HG02840 (cell line): ENCODE results near the gene SRP68.
"Not testable (repeated sequence)": the region's sequence is repeated elsewhere in the genome, so short reads cannot be mapped to it uniquely, and the experiment has no call there.

Experiments
- ATAC-seq: cut with Tn5 transposase; IDR thresholded peaks from one replicate; pipeline ENCODE4 v1.9.1; 2021; ENCODE audit warnings: mild to moderate bottlenecking, moderate library complexity, moderate number of reproducible peaks; ENCODE audit not compliant: unreplicated experiment, low FRiP score

SRP68 gene

DNA sequence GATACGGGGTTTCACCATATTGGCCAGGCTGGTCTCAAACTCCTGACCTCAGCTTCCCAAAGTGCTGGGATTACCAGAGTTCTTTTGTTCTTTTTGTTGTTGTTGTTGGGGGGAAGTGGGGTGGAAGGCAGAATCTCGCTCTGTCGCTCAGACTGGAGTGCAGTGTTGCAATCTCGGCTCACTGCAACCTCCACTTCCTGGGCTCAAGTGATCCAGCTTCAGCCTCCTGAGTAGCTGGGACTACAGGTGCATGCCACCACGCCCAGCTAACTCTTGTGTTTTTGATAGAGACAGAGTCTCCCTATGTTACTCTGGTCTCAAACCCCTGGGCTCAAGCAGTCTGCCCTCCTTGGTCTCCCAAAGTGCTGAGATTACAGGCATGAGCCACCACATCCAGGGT, 6.1 kb upstream of the SRP68 start:
- not testable (repeated sequence) for ATAC-seq

DNA sequence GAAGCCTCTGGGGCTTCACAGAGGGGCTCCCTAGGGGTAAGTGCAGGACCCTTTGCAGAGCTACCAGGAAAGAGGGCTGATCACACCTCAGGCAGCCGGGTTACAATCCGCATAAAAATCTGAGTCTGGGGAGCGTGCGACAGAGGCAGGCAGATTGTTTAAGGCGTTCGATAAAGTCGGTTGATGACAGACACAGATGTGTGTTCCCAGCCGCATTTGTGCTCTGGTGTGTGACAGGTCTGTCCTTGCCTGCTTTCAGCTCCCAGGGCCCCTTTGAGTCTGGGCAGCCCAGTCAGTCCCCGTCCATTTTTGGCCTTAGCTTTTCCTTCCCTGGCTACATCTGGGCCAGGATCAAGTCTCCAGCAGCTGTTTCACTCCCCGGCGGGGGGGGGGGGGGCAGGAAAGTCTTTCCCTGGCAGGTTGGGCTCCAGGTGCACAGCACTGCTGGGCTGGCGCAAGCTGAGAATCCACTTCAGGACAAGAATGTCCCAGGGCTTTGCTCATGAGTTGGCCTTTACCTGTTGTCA, 5.3 kb upstream of the SRP68 start:
- no peak for ATAC-seq

DNA sequence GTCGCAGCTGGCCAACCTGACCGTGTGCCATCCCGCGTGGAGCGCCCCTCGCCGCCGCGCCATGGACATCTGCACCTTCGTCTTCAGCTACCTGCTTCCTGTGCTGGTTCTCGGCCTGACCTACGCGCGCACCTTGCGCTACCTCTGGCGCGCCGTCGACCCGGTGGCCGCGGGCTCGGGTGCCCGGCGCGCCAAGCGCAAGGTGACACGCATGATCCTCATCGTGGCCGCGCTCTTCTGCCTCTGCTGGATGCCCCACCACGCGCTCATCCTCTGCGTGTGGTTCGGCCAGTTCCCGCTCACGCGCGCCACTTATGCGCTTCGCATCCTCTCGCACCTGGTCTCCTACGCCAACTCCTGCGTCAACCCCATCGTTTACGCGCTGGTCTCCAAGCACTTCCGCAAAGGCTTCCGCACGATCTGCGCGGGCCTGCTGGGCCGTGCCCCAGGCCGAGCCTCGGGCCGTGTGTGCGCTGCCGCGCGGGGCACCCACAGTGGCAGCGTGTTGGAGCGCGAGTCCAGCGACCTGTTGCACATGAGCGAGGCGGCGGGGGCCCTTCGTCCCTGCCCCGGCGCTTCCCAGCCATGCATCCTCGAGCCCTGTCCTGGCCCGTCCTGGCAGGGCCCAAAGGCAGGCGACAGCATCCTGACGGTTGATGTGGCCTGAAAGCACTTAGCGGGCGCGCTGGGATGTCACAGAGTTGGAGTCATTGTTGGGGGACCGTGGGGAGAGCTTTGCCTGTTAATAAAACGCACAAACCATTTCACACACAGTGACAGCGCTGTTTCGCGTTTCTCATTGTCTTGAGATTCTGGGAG, 4.7 kb upstream of the SRP68 start:
- ATAC-seq, result no peak

DNA sequence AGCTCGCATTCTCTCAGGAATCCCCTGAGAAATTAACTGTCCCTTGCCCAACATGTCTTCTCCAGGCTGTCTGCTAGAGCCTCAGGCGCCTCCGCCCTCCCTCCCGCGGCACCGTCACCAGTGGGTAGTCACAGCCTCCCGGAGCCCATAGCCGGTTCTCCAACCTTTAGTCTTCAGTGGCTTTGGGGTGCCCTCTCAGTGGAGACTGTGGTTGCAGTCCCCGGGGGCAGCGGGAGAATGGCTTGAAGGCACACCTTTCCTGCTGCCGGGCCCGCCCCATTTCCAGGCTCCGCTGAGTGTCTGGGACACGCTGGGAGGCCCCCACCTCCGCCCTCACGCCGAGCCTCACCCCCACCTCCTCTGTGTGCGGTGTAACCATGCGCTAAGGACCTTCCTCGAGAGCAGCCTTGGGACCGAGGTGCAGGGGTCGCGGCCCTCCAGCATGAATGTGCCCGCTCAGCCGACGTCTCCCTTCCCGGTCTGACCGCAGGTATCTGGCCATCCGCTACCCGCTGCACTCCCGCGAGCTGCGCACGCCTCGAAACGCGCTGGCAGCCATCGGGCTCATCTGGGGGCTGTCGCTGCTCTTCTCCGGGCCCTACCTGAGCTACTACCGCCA, 3.9 kb upstream of the SRP68 start:
- ATAC-seq, result no peak

DNA sequence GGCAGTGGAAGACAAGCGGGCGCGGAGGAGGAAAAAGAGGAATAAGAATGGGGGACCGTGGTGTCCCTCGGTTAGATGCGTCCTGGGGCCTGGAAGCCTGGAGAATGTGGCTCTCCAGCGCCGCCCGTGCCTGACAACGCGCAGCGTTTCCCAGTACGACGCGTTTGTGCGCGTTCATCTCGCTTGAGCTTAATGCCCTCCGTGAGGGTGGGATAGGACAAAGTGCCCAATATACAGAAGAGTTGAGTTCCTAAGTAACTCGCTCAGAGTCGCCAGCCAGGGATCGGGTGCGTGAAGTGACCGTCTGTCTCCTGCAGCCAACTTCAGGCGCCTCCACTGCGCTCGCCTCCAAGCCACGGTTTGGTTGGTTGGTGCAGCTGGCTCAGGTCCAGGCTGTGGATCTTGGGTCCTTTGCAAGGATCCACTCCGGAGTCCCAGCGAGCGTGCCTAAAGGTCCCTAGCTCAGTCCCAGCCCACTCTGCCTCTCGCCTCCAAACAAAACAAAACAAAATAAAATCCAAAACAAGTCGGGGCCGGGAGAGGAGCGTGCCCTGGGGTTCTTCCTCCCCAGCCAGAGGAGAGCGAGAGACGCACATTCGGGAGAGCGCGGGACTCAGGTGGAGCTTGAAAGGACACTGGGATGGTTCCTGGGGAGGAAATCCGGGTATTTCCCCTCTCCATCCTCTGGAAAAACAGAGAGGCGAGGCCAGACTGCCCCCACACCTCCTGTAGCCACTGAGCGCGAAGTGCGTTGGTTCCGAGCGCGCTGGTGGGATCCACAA, 3.2 kb upstream of the SRP68 start:
- ATAC-seq, result no peak

DNA sequence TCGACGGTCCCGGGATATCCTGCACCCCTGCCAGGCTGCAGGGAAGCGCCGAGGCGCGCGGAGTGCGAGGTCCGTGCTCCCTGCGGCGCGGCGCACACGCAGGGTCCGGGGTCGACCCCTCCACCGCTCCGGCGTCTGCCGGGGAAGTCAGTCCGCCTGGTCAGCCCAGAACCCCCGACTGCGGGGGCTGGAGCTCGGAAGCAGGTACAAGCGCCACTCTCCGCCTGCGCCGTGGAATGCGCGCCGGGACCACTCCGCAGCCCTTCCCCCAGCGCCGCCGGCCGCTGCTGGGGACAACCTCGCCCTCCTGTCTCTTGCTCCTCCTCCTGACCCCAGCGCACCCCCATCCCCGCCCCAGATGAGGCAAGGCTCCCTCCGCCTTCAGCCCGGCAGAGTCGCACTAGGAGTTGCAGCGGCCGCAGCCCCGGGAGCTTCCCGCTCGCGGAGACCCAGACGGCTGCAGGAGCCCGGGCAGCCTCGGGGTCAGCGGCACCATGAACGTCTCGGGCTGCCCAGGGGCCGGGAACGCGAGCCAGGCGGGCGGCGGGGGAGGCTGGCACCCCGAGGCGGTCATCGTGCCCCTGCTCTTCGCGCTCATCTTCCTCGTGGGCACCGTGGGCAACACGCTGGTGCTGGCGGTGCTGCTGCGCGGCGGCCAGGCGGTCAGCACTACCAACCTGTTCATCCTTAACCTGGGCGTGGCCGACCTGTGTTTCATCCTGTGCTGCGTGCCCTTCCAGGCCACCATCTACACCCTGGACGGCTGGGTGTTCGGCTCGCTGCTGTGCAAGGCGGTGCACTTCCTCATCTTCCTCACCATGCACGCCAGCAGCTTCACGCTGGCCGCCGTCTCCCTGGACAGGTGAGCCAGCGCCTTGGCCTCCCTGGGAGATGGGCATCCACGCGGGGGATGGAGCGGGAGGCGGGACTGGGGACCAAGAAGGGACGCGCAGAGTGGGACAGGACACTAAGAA, 2.4 kb upstream of the SRP68 start, which contains the start of gene GALR2:
Gene GALR2 (plus strand): TSS at position 392 of the 974 bp plus-strand sequence. CDS start 103 bp downstream, at position 495.
- ATAC-seq, result no peak

DNA sequence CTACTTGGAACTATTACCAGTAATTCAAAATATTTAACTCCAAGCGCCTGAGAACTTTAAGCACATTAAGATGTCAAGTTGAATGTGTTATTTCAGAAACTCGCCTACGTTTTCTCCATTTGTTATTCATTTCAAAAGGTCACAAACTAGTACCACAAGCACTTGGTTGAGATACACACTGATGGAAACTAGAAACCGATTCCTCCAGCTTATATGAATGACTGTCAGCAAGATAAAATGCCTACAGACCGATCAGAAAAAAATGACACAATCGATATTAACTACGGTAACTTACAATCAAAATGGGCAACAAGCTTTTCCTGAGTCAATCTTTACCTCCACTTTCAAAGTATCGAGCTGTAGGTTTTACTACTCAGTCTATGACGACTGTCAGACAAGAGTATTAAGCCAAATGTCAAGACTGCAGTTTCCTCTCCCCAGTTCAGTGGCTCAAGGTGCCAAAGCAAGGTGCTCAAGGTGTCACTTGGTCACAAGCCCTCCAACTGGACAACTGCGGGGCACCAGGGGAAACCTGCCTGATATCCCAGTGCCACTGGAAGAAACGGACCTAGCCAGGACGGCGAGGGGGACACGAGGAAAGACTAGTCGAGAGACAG, 678 bp downstream of the SRP68 start:
- no peak for ATAC-seq

DNA sequence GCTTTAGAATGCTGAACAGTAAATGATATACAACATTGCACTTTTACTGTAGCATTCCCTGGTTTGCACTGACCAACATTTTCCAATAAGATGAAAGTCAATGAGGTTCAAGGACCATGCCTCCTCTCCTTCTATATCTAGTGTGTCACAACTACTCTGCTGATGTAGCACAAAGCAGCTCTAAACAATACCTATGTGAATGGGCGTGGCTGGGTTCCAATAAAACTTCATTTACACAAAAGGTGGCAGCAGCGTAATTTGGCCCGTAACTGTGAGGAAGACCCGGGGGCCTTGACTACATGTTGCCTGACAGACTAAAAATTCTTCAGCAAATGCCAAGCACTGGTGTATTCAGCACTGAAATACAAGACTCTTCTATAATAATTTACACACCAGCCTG, 6.5 kb downstream of the SRP68 start:
- ATAC-seq, result no peak

DNA sequence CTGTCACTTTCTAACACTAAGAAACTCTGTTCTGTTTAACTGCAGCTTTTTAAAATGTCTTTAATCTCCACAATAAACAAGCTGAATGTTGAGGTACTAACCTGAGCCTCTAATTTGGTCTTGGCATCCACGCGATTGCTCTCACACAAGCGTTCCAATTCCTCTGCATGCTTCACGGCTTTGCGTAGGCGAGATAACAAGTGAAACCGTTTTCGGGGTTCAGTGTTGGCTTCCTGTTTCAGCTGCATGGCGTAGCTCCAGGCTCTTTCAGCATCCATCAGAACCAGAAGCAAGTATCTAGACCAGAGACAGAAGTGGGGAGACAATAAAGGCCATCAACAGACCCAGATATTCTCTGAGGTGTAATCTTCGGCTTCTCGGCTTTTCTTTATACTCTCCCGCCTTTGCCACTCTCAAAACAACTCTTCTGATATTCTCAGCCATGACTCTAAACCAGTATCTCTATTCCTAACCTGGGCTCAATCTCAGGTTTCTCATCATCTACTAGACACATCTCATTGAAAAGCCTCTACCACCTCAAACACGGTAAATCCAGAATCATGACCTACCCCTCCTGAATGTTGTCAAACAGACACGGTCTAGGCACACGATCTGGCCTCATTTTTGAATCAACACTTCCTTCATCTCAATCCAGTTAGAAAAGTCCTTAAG, 8.3 kb downstream of the SRP68 start:
- ATAC-seq, result no peak

DNA sequence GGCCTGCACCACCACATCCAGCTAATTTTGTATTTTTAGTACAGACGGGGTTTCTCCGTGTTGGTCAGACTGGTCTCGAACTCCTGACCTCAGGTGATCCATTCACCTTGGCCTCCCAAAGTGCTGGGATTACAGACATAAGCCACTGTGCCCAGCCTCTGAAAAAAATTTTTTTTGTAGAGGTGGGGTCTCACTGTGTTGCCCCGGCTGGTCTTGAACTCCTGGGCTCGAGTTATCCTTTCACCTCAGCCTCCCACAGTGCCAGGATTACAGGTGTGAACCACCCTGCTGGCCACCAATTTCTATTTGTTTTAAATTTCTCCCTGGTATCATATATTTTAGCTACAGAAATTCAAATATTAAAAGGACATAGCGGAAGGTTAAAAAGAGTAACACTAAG, 14.1 kb downstream of the SRP68 start:
- ATAC-seq, result not testable (repeated sequence)

DNA sequence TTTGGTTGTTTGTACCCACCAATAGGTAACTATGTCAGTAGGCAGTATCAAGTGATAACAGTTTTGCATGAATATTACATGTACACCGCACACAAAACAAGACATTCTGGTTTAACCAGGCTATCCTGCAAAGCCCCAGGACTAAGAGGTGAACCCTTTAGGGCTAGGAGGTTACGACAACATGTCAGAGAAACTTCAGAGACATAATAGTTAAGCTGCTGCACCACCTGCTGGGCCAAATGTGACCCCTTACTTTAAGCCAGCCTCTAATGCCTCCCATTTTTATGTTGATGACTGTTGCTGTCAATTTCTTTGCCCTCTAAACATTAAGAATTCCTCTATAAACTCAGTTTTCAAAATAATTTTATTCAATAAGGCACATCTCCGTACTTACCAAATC, 15.4 kb downstream of the SRP68 start:
- ATAC-seq, result no peak

DNA sequence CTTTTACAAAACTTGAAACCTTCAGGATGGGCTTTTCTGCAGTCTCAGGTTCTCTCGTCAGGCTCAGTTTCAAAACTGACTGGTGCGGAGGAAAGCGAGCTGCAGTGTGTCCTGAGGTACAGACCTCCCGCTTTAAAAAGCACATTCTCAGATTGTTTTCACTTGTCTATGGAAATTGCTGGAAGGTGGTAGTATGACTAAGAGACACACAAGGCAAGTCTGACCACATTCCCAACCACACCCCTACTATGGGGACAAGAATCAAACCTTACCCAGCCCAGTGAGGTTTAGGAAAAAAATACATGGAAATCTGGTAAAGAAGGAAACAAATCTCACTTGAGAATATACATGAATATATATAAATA, 18.2 kb downstream of the SRP68 start:
- ATAC-seq, result no peak

DNA sequence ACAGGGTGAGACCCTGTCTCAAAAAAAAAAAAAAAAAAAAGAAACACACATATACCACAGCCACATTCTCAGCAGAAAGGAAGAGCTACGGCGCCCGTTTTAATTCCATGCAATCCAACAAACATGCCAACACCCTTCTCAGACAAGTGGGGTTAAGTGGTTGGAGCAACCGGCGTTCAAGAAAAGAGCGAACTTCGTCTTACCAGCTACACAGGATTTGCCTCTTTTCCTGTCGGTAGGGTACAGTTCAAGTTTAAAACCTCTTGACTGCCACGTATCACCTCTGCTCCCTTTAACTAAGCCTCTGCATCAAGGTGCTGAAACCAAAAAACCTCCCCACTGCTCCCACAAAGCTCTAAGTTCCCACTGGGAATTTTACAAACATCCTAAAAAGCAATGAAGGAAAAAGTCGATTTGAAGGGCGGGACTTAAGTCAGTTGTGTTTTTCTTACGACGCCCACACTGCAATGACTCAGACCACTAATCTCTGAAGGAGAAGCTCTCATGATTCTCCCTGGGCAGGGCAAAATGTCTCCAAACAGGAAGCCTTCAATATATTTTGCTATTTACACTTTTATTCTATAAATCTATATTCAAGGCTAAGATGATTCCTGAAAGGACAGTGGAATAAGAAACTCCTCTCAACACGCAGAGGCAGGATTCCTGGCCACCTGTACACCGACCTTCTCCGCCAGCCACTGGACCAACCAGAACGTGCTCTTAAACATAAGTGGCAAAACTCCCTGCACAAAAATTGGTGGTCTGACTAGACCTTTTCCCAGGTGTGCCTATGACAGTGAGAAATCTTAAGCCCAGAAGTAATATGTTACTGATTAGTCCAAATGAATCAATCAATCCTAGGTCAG, 18.8 kb downstream of the SRP68 start:
- no peak for ATAC-seq

DNA sequence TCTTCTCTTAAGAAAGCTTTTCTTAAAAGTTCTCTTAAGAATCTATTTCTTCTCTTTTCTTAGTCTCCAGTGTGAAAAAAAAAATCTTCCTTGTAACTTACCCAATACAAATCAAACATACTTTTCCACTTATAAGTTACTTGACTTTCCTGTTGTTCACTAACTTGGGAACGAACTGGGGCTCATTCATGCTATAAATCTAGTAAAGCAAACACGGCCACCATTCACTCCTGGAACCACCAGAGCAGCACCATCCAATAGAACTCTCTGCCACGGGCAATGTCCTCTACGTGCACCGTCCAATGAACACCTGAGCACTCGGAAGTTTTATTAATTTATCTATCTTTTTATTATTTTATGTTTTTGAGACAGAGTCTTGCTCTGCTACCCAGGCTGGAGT, 20.8 kb downstream of the SRP68 start:
- ATAC-seq, result no peak

DNA sequence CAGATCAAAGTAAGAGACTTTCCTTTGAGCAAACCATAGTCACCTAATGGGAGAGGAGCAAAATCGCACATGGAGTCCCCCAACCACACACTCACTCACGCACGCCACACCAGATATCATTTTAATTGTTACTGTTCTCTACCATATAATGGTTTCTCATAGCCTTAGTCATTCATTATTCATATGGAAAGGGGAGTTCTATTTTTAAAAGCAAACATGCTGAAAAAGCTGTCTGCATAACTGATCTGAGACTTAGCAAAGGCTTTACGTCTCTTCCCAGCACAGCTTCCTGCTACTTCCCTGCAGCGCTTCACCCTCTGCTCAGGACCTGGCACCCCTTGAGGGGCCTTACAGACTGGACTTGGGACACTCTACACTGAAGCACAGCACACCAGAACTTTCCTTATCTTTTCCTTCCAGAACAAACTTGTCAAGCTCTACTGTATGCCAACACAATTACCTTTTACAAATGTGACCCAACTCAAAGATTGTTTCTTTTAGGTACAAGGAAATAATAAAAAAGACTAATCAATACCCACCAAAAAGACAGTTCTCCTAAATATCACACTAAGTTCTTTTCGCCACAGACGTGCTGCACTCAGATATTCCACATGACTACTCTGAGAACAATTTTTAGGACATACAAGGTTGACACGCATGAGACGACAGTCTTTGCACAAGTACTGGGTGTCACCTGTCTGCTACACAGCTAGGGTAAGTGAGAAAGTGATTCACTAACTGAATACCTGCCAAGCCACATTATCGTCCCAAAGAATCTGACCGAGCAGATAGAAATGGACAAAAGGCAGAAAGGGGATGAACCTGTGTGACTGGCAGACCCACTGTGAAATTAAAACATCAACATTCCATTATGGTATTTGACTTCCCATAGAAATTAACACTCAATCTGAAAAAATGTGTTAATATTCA, 21.5 kb downstream of the SRP68 start:
- ATAC-seq, result no peak

DNA sequence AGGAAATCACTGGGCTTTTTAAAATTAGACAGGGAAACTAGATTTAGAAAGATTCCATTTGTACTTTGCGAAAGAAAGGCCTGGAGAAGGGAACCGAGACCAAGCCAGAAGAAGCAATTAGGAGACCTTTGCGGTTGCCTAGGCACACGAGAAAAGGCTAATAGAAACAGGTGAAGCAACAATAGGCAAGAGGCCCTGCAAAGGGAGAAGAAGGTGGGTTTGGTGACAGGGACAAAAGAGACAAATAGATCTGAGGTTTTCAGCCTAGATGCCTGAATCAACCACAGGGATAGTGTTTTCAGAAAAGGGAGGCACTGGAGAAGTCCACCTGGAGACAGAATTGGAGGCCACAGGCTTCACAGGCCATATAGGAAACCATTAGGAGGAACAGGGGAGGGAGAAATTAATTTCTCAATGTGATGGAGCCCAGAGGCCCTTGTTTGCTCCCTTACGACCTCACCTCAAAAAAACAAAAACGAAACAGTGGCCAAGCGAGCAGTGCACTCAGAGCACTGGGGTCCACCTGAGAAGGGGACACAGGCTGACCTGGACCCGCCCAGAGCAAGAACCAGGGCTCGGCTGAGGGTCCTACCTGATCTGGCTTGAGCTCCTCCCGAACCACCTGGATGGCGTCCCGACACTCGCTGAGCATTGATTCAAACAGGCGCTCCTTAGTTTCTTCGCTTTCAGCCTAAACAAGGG, 22.3 kb downstream of the SRP68 start:
- ATAC-seq, result no peak
